ENCODE measurements around the gene INF2. TPM values are rescaled to one million over a fixed set of nuclear protein-coding genes. Genes with fewer than 3 reads are reported as not detected.

Gene INF2
- total RNA-seq, 2 donors from 2014 or later, result 50.1 to 210 TPM

GRCh38 chr14:104685998-104686610 is 3.3 kb upstream of the INF2 start:
- H3K27ac ChIP-seq, result no peak overlapping the region
- no peaks in the 10 kb centered on the region for H3K27me3 ChIP-seq (replicated peaks; ENCODE audit: insufficient read depth)
- WGBS, result 95% methylated on average over 2 of the region's 2 CpGs
- H3K4me1 ChIP-seq (replicated peaks), result peaks cover 33% of the 10 kb centered on the region
- H3K9me3 ChIP-seq, result no peaks in the 10 kb centered on the region
- intact Hi-C loops (cut with DNase I), result no loop called here
- H3K36me3 ChIP-seq, result no peaks in the 10 kb centered on the region
- no peak overlapping the region for H3K4me3 ChIP-seq
- DNase-seq (ENCODE audit: low spot score), result no peak
- TF ChIP-seq, protein P1, sequence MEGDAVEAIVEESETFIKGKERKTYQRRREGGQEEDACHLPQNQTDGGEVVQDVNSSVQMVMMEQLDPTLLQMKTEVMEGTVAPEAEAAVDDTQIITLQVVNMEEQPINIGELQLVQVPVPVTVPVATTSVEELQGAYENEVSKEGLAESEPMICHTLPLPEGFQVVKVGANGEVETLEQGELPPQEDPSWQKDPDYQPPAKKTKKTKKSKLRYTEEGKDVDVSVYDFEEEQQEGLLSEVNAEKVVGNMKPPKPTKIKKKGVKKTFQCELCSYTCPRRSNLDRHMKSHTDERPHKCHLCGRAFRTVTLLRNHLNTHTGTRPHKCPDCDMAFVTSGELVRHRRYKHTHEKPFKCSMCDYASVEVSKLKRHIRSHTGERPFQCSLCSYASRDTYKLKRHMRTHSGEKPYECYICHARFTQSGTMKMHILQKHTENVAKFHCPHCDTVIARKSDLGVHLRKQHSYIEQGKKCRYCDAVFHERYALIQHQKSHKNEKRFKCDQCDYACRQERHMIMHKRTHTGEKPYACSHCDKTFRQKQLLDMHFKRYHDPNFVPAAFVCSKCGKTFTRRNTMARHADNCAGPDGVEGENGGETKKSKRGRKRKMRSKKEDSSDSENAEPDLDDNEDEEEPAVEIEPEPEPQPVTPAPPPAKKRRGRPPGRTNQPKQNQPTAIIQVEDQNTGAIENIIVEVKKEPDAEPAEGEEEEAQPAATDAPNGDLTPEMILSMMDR (IDR thresholded peaks at IDR 0.05), result no peak
- TF ChIP-seq POLR2A (IDR thresholded peaks at IDR 0.05) (no peak), POLR2AphosphoS5 (IDR thresholded peaks at IDR 0.05) (no peak)

- peak overlapping the region in 1 of 2 donors; percentile 82 for H3K27ac ChIP-seq
- no peak overlapping the region for H3K4me3 ChIP-seq
- H3K4me1 ChIP-seq (replicated peaks), result peaks cover 26% of the 10 kb centered on the region
- intact Hi-C loops (cut with DNase I), result no loop called here
- no peaks in the 10 kb centered on the region for H3K36me3 ChIP-seq
- DNase-seq (ENCODE audit: low spot score), result no peak
- H3K9me3 ChIP-seq, result no peaks in the 10 kb centered on the region
- TF ChIP-seq POLR2AphosphoS5 (IDR thresholded peaks at IDR 0.05) (no peak), POLR2A (IDR thresholded peaks at IDR 0.05) (no peak)
- TF ChIP-seq, protein P1 (IDR thresholded peaks at IDR 0.05), result no peak
- H3K27me3 ChIP-seq (replicated peaks; ENCODE audit: insufficient read depth), result no peaks in the 10 kb centered on the region
- WGBS, result 67% methylated on average over 20 of the region's 20 CpGs
Observed at GRCh38 chr14:104686624-104687517, 2.5 kb upstream of the INF2 start.

DNA sequence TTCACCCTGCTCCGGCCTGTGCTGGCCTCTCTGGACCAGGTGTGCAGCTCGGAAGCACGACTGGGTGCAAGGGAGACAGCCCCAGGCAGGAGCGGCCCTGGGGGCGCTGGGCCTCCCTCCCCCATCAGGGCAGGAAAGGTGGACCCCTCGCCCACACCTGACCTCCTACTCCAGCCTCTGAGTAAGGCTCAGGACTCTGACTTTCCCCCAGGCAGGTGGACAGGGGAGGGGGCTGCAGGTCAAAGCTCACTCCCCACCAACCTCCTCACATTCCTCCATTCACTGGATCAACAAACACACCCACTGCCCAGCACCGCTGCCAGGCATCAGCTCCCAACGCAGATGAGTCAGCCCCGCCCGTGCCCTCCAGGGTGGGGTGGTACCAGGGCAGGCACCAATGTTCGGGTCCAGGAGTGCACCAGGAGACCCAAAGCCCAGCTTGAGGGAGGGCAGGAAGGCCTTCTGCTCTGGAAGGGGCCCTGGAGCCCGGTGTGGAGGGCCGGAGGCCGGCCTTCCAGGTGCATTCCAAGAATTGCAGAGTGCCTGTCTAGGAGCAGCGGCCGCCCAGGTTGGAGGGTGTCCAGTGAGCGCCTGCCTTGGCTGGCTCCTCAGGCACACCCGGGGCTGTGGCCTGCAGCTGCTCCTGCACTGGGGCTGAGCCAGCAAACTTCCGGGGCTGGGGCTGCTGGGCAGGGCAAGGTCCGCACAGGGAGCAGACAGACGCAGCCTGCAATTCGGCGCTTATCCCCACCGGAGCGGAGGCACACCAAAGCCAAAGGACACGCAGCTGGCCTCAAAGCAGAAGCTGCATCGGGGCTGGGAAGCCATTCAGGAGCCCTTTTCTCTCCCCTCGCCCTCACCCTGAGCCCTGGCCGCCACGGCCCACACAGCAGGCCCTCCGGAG is 1.6 kb upstream of the INF2 start:
- Histone ChIP-seq H3K27ac (peak overlapping the region; percentile 80 to 82), H3K9me3 (no peaks in the 10 kb centered on the region), H3K4me3 (no peak overlapping the region), H3K36me3 (no peaks in the 10 kb centered on the region), H3K27me3 (replicated peaks; ENCODE audit: insufficient read depth) (no peaks in the 10 kb centered on the region), H3K4me1 (replicated peaks) (peaks cover 24% of the 10 kb centered on the region)
- TF ChIP-seq POLR2A (IDR thresholded peaks at IDR 0.05) (peak; percentile 51), POLR2AphosphoS5 (IDR thresholded peaks at IDR 0.05) (peak; percentile 67)
- TF ChIP-seq, protein P1 (IDR thresholded peaks at IDR 0.05), result no peak
- intact Hi-C loops (cut with DNase I), result no loop called here
- peak; percentile 85 for DNase-seq (ENCODE audit: low spot score)
- 41% methylated on average over 22 of the region's 31 CpGs for WGBS

DNA sequence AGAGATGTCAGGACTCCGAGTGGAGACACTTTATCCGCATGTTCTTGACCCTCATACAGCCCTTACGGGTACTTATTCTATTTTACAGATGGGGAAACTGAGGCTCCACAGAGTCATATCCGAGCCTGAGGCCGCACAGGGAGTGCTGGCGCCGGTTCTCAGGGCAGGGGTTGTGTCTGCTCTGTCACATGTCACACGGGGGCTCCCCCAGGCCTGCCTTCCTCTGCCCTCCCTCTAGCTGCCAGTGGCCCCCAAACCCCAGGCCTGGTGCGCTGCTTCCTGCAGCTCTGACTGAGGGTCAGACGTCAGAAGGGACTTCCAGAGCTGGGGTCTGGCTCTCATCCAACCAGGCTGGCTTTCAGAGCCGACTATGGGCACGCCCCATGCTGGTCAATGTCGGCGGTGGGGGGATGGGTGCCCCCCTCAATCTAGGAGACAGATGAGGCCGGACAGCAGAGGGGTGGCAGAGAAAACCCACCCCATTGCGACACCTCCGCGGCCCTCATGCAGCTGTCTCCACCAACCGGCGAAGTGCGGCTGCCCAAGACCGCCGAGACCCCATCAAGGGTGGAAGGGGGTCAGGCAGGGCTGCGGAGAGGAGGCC is 811 bp upstream of the INF2 start:
- peaks cover 24% of the 10 kb centered on the region for H3K4me1 ChIP-seq (replicated peaks)
- intact Hi-C loops (cut with DNase I), result no loop called here
- 36% methylated on average over 24 of the region's 24 CpGs for WGBS

More for the DNA sequence above, 811 bp upstream of the INF2 start:
- Histone ChIP-seq H3K27me3 (replicated peaks; ENCODE audit: insufficient read depth) (no peaks in the 10 kb centered on the region), H3K9me3 (no peaks in the 10 kb centered on the region), H3K36me3 (no peaks in the 10 kb centered on the region), H3K27ac (peak overlapping the region; percentile 80 to 82), H3K4me3 (peak overlapping the region; percentile 95 to 98)
- TF ChIP-seq POLR2A (IDR thresholded peaks at IDR 0.05) (no peak), POLR2AphosphoS5 (IDR thresholded peaks at IDR 0.05) (no peak)
- TF ChIP-seq, protein P1 (IDR thresholded peaks at IDR 0.05), result no peak
- DNase-seq (ENCODE audit: low spot score), result no peak

Measured in prostate gland (tissue), 2 donors.